ENCODE results near the gene CNTNAP2.

DNA sequence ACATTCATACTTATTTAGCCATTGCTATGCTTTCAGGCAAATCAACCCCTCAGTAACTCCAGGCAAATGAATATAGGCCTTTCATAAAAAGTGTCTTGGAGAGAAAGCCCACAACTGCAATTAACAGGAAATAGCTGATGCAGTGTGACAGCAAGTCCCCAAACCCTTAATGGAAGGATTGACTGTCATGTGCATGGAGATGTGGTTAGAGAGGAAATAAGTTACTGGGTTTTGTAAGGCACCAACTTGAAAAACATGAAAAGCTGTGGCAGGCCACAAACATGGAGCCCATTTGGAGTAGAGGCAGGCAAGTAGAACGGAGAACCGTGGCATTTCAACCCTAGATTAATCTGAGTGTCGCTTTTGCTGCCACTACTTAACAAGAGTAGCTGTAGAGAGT, 1924.6 kb downstream of the CNTNAP2 start:
- TF ChIP-seq, protein P1, sequence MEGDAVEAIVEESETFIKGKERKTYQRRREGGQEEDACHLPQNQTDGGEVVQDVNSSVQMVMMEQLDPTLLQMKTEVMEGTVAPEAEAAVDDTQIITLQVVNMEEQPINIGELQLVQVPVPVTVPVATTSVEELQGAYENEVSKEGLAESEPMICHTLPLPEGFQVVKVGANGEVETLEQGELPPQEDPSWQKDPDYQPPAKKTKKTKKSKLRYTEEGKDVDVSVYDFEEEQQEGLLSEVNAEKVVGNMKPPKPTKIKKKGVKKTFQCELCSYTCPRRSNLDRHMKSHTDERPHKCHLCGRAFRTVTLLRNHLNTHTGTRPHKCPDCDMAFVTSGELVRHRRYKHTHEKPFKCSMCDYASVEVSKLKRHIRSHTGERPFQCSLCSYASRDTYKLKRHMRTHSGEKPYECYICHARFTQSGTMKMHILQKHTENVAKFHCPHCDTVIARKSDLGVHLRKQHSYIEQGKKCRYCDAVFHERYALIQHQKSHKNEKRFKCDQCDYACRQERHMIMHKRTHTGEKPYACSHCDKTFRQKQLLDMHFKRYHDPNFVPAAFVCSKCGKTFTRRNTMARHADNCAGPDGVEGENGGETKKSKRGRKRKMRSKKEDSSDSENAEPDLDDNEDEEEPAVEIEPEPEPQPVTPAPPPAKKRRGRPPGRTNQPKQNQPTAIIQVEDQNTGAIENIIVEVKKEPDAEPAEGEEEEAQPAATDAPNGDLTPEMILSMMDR (conservative IDR thresholded peaks at IDR 0.05) = no peak
- no peak for TF ChIP-seq ZFX (IDR thresholded peaks at IDR 0.05)

Measured in C4-2B (cell line).